HCT116 (cell line): Measurements from ENCODE around the gene LYG2. TPM values are rescaled to one million over a fixed set of nuclear protein-coding genes. Genes with fewer than 3 reads are reported as not detected.

Source experiments
- ATAC-seq: fragments of 200-7000 bp; cut with Tn5 transposase; 2 replicates; pipeline ENCODE4 v1.9.1; 2020; ENCODE audit warnings: mild to moderate bottlenecking, moderate library complexity
- BruUV-seq: library from RNA; stranded (reverse); fragments of 400-500 nt; replicated peaks from 2 replicates; lab custom pipeline; 2021; lab: Mats Ljungman, UMichigan
- CTCF ChIA-PET: fragments of 300-600 bp; sonication (Branson Sonifier 250); formaldehyde crosslinking; loops from one replicate; lab custom pipeline; 2021; ENCODE audit warnings: antibody characterized with exemption; lab: Charles Lee
- POLR2A ChIA-PET: fragments of 300-600, 350-600 bp; sonication (Branson Sonifier 250); formaldehyde crosslinking; loops from one replicate; lab custom pipeline; 2021; ENCODE audit warnings: antibody characterized with exemption; lab: Charles Lee
- RAD21 ChIA-PET, 2 experiments: fragments of 300-600 bp; sonication (Branson Sonifier 250); formaldehyde crosslinking; loops; one replicate each; lab custom pipeline; 2023; ENCODE audit warnings: low total read pairs in 2 of 2; ENCODE audit not compliant: uncharacterized antibody in 2 of 2, unreplicated experiment in 2 of 2, low non-redundant PET in 1 of 2; lab: Charles Lee
- DNase-seq: peaks from one replicate; pipeline ENCODE4 v3.0.0-alpha.2; 2010; ENCODE audit warnings: low read depth, low spot score
- H2AFZ ChIP-seq: fragments of 200-600 bp; shearing (Covaris generic), sonication (generic); 2 replicates; pipeline ENCODE4 v1.6.1; 2017; ENCODE audit warnings: low read depth, mixed run types, mixed read lengths, antibody characterized with exemption, low read length; ENCODE audit not compliant: poor library complexity, severe bottlenecking
- H3K27ac ChIP-seq: 2 replicates; pipeline ENCODE4 v1.5.1; 2012; ENCODE audit warnings: low read depth, low read length
- H3K27me3 ChIP-seq: fragments of 200-600 bp; sonication (generic); 2 replicates; pipeline ENCODE4 v1.6.1; 2016; ENCODE audit warnings: mixed run types, low read length, mixed read lengths; ENCODE audit not compliant: insufficient read depth
- H3K36me3 ChIP-seq, 2 experiments: fragments of 200-500 bp in 1 of 2; fragments of 200-600 bp in 1 of 2; sonication (Bioruptor generic) in 1 of 2; sonication (generic) in 1 of 2; 2 replicates each; pipeline versions ENCODE4 v1.5.1 to v1.6.1; 2014 to 2016; ENCODE audit warnings: low read length in 2 of 2, inconsistent platforms in 1 of 2, mixed read lengths in 1 of 2, mixed run types in 1 of 2; ENCODE audit not compliant: insufficient read depth in 2 of 2, control insufficient read depth in 1 of 2
- H3K4me1 ChIP-seq, 2 experiments: fragments of 200-600 bp in 1 of 2; sonication (generic) in 1 of 2; 2 replicates each; pipeline versions ENCODE4 v1.5.1 to v1.6.1; 2012 to 2017; ENCODE audit warnings: low read length in 2 of 2, inconsistent platforms in 1 of 2, mild to moderate bottlenecking in 1 of 2, mixed read lengths in 1 of 2, mixed run types in 1 of 2, moderate library complexity in 1 of 2; ENCODE audit not compliant: insufficient read depth in 2 of 2, control insufficient read depth in 1 of 2
- H3K4me2 ChIP-seq: fragments of 200-600 bp; sonication (generic); 2 replicates; pipeline ENCODE4 v1.6.1; 2017; ENCODE audit warnings: mixed run types, low read length, mixed read lengths
- H3K4me3 ChIP-seq, 2 experiments: fragments of 200-600 bp in 1 of 2; sonication (generic) in 1 of 2; replicated peaks in 1 of 2; 2 replicates each; pipeline ENCODE4 v1.5.1; 2011 to 2016; ENCODE audit warnings: low read length in 2 of 2, control low read depth in 1 of 2, low read depth in 1 of 2, mild to moderate bottlenecking in 1 of 2, mixed read lengths in 1 of 2, mixed run types in 1 of 2
- H3K79me2 ChIP-seq: fragments of 200-600 bp; sonication (generic); 2 replicates; pipeline ENCODE4 v1.6.1; 2017; ENCODE audit warnings: mild to moderate bottlenecking, mixed run types, low read length, moderate library complexity, mixed read lengths; ENCODE audit not compliant: insufficient read depth
- H3K9ac ChIP-seq: fragments of 200-600 bp; sonication (generic); 2 replicates; pipeline ENCODE4 v1.6.1; 2016; ENCODE audit warnings: low read length, mixed read lengths
- H3K9me2 ChIP-seq: fragments of 200-600 bp; sonication (generic), shearing (Covaris generic); 2 replicates; pipeline ENCODE4 v1.6.1; 2017; ENCODE audit warnings: mixed run types, mild to moderate bottlenecking, moderate library complexity; ENCODE audit not compliant: insufficient read depth
- H3K9me3 ChIP-seq, 2 experiments: fragments of 200-500 bp in 1 of 2; fragments of 200-600 bp in 1 of 2; sonication (Bioruptor generic) in 1 of 2; sonication (generic) in 1 of 2; 2 replicates each; pipeline ENCODE4 v1.6.1; 2014 to 2017; ENCODE audit warnings: low read length in 2 of 2, mixed read lengths in 2 of 2, inconsistent platforms in 1 of 2, low read depth in 1 of 2, mild to moderate bottlenecking in 1 of 2, mixed run types in 1 of 2, moderate library complexity in 1 of 2; ENCODE audit not compliant: control insufficient read depth in 1 of 2, insufficient read depth in 1 of 2
- H4K20me1 ChIP-seq: fragments of 200-600 bp; sonication (generic), shearing (Covaris generic); 2 replicates; pipeline ENCODE4 v1.6.1; 2017; ENCODE audit warnings: mixed run types, mild to moderate bottlenecking, moderate library complexity; ENCODE audit not compliant: insufficient read depth
- CBX3 ChIP-seq: IDR thresholded peaks from 2 replicates; pipeline ENCODE4 v1.6.1; 2012; ENCODE audit warnings: low read depth
- EGR1 ChIP-seq: IDR thresholded peaks from 2 replicates; pipeline ENCODE4 v1.6.1; 2012; ENCODE audit warnings: low read depth
- ELF1 ChIP-seq: IDR thresholded peaks from 2 replicates; pipeline ENCODE4 v1.6.1; 2012; ENCODE audit warnings: low read depth, borderline replicate concordance
- EZH2 ChIP-seq: fragments of 200-600 bp; sonication (generic); IDR thresholded peaks from 2 replicates; pipeline ENCODE4 v1.6.1; 2017; ENCODE audit warnings: antibody characterized with exemption, mixed run types
- EZH2phosphoT487 ChIP-seq: fragments of 200-600 bp; IDR thresholded peaks from 2 replicates; pipeline ENCODE4 v1.6.1; 2018; ENCODE audit warnings: antibody characterized with exemption, borderline replicate concordance
- SIN3A ChIP-seq: IDR thresholded peaks from 2 replicates; pipeline ENCODE4 v1.6.1; 2012; ENCODE audit warnings: low read depth
- intact Hi-C: fragments of 100-400 bp; cut with micrococcal nuclease; formaldehyde crosslinking; loops from 2 replicates; pipeline ENCODE4 v1.10.0; 2022
- total RNA-seq: library from RNA; stranded (reverse); gene quantifications from one replicate; pipeline ENCODE4 v1.2.1, GENCODE V29; 2021; ENCODE audit not compliant: unreplicated experiment
- TF ChIP-seq, protein P1 (sequence below): IDR thresholded peaks from 2 replicates; pipeline ENCODE4 v1.6.1; 2012
- TF ChIP-seq, protein P2 (sequence below), 3 experiments: fragments of 200-600 bp in 1 of 3; sonication (generic) in 1 of 3; IDR thresholded peaks in 2 of 3; conservative IDR thresholded peaks in 1 of 3; 2 replicates each; pipeline ENCODE4 v1.5.1; 2012 to 2017; ENCODE audit warnings: low read depth in 2 of 3, low read length in 2 of 3, antibody characterized with exemption in 1 of 3, borderline replicate concordance in 1 of 3, control low read depth in 1 of 3, mild to moderate bottlenecking in 1 of 3, mixed read lengths in 1 of 3, mixed run types in 1 of 3, moderate library complexity in 1 of 3; ENCODE audit not compliant: insufficient read depth in 1 of 3
- TF ChIP-seq, protein P3 (sequence below): IDR thresholded peaks from 2 replicates; pipeline ENCODE4 v1.6.1; 2012

LYG2 gene
- total RNA-seq, 1 experiment from 2014 or later: 0.27 TPM

DNA sequence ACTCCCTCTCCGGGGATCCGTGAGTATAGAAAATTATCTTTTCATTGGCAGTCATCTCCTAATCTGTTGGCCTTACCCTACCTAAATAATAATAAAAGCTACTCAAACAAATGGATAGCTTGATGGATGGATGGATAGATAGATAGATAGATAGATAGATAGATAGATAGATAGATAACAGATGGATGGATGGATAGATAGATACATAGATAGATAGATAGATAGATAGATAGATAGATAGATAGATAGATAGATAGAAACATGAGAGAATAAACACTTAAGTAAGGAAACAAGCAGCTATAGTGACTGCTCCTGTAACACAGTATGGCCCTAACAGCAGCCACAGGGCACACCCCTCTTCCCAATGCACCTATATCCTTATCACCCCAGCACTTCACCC, 39.4 kb downstream of the LYG2 start:
- BruUV-seq: no TSS peak
- ChIA-PET CTCF (no interaction called here), RAD21 (no interaction called here), POLR2A (no interaction called here)
- no peak overlapping the region for H3K4me2 ChIP-seq
- H3K9ac ChIP-seq: no peak overlapping the region
- DNase-seq (no peak), ATAC-seq (no peak)
- H2AFZ ChIP-seq: no peak overlapping the region
- H3K4me3 ChIP-seq: no peak overlapping the region
- no peaks in the 10 kb centered on the region for H3K9me3 ChIP-seq
- no peak overlapping the region for H3K27ac ChIP-seq
- H3K36me3 ChIP-seq: no peaks in the 10 kb centered on the region
- H4K20me1 ChIP-seq: no peaks in the 10 kb centered on the region
- no peaks in the 10 kb centered on the region for H3K9me2 ChIP-seq
- intact Hi-C loops: no loop called here
- no peaks in the 10 kb centered on the region for H3K27me3 ChIP-seq
- no peaks in the 10 kb centered on the region for H3K4me1 ChIP-seq
- no peaks in the 10 kb centered on the region for H3K79me2 ChIP-seq
- TF ChIP-seq, protein P1, sequence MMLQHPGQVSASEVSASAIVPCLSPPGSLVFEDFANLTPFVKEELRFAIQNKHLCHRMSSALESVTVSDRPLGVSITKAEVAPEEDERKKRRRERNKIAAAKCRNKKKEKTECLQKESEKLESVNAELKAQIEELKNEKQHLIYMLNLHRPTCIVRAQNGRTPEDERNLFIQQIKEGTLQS: no peak
- TF ChIP-seq EGR1 (no peak), CBX3 (no peak), EZH2 (no peak), SIN3A (no peak), ELF1 (no peak), EZH2phosphoT487 (no peak)
- TF ChIP-seq, protein P2, sequence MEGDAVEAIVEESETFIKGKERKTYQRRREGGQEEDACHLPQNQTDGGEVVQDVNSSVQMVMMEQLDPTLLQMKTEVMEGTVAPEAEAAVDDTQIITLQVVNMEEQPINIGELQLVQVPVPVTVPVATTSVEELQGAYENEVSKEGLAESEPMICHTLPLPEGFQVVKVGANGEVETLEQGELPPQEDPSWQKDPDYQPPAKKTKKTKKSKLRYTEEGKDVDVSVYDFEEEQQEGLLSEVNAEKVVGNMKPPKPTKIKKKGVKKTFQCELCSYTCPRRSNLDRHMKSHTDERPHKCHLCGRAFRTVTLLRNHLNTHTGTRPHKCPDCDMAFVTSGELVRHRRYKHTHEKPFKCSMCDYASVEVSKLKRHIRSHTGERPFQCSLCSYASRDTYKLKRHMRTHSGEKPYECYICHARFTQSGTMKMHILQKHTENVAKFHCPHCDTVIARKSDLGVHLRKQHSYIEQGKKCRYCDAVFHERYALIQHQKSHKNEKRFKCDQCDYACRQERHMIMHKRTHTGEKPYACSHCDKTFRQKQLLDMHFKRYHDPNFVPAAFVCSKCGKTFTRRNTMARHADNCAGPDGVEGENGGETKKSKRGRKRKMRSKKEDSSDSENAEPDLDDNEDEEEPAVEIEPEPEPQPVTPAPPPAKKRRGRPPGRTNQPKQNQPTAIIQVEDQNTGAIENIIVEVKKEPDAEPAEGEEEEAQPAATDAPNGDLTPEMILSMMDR (IDR thresholded peaks at IDR 0.05 in 2 of 3, conservative IDR thresholded peaks at IDR 0.05 in 1 of 3; ENCODE audit: borderline replicate concordance in 1 of 3, insufficient read depth in 1 of 3, low read depth in 2 of 3, low read length in 2 of 3): no peak
- TF ChIP-seq, protein P3, sequence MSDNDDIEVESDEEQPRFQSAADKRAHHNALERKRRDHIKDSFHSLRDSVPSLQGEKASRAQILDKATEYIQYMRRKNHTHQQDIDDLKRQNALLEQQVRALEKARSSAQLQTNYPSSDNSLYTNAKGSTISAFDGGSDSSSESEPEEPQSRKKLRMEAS: no peak
